ENCODE measurements around the gene MED22. TPM values are rescaled to one million over a fixed set of nuclear protein-coding genes. Genes with fewer than 3 reads are reported as not detected.
"Not testable (repeated sequence)": the region's sequence is repeated elsewhere in the genome, so short reads cannot be mapped to it uniquely, and the experiment has no call there.

Gene MED22
- total RNA-seq, 2 experiments from 2014 or later, result 42.5 to 43.3 TPM

DNA sequence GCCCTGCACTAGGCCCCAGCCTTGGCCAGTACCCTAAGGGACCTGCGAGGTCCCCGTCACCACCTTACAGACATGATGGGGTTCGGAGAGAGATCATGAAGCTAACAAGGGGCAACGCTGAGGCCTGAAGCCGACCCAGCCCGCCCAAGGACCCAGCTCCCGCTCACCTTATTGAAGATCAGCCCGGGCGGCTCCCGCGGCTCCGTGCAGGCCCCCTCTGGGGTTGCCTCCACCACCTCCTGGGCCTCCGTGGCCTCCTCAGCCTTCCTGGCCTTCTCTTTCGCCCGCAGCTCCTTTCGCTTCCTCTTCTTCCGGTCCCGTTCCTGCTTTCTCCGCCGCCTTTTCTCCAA is 15.6 kb downstream of the MED22 start:
- ChIA-PET POLR2A (interaction anchor here (0.5 kb wide), 1 partner anchor 42 kb away, joined by 3 read pairs; no protein-coding TSS in a partner anchor), CTCF (no interaction called here)

DNA sequence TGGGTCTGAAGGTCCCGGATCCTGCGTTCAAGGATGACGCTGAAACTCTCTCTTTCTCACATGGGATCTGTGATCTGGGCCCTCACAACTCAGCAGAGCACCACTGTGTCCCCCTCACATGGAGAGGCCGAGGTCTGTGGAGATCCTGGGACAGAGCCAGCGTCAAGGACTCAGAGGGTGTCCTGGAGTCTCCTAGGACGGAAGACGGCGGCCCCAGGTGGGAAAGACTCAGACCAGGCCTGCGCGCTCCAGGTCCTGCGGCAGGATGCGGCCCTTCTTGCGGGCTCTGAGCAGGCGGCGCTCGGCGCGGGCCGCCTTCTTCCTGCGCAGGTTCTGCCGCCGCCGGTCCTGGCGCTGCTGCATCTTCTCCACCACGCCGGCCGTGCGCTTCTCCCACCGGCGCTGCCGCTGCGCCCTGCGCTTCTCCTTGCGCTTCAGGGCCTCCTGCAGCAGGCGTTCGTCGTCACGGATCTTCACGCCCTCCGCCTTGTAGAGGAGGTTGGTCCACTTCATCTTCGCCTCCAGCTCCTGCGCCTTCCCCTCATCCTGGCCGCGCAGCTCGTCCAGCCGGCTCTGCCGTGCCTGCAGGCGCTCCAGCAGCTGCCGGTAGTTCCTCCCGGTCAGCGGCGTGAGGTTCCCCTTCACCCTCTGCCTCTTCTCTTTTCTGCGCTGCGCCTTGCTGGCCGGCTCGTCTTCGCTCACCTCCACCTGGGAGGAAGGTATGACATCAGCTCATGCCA is 16.1 kb downstream of the MED22 start:
- CTCF ChIA-PET, result interaction anchor here (2.5 kb wide), 1 partner anchor 144 kb away, joined by 8 read pairs; no protein-coding TSS in a partner anchor
- POLR2A ChIA-PET, result interaction anchor here (0.5 kb wide), 1 partner anchor 43 kb away, joined by 3 read pairs; no protein-coding TSS in a partner anchor

DNA sequence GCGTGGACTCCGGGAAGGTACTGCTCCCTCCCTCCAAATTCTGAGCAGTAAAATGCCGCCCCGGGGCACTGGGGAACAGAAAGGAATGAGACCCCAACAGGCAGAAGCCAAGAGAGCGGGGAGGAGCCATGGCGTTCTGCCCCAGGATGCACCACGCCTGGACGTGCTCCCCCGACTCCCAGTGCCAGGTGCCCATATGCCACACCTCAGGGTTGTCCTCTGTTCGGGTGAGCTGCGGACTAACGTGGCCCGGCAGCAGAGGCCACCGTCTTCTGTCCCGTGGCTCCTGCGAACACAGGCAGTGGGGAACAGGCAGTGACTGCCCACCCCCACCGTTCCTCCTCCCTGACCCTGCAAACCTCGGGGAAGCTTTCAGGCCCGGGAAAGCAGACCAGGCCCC is 16.7 kb downstream of the MED22 start:
- POLR2A ChIA-PET, result interaction anchor here (1.1 kb wide), 1 partner anchor 41 kb away, joined by 3 read pairs; no protein-coding TSS in a partner anchor
- CTCF ChIA-PET, result interaction anchor here (2.5 kb wide), 1 partner anchor 144 kb away, joined by 8 read pairs; no protein-coding TSS in a partner anchor

DNA sequence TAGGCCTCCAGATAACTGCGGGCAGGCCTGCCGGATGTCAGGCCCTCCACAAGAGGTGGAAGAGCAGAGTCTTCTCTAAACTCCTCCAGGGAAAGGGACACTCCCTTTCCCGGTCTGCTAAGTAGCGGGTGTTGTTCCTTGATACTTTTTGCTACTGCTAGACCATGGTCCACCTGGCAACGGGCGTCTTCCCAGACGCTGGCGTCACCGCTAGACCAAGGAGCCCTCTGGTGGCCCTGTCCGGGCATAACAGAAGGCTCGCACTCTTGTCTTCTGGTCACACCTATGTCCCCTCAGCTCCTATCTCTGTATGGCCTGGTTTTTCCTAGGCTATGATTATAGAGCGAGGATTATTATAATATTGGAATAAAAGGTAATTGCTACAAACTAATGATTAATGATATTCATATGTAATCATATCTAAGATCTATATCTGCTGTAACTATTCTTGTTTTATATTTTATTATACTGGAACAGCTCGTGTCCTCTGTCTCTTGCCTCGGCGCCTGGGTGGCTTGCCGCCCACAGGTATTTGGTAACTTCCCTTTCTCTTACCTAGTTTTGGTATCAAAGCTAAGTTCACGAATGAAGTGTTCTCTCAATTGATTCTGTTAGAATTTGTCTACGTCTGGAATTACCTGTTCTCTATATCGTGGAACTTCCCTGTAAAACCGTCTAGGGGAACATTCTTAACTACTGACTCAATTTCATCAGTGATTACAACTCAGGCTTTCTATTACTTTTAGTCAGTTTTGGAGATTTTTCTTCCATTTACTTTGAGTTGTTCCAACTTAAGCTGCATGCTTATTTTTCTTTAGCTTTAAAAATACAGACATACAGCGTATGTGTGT is 18.4 kb downstream of the MED22 start:
- POLR2A ChIA-PET, result not testable (repeated sequence)
- CTCF ChIA-PET, result interaction anchor here (0.8 to 2.5 kb wide), 4 partner anchors 90 to 226 kb away, joined by 3 to 8 read pairs (median 4); no protein-coding TSS in a partner anchor

DNA sequence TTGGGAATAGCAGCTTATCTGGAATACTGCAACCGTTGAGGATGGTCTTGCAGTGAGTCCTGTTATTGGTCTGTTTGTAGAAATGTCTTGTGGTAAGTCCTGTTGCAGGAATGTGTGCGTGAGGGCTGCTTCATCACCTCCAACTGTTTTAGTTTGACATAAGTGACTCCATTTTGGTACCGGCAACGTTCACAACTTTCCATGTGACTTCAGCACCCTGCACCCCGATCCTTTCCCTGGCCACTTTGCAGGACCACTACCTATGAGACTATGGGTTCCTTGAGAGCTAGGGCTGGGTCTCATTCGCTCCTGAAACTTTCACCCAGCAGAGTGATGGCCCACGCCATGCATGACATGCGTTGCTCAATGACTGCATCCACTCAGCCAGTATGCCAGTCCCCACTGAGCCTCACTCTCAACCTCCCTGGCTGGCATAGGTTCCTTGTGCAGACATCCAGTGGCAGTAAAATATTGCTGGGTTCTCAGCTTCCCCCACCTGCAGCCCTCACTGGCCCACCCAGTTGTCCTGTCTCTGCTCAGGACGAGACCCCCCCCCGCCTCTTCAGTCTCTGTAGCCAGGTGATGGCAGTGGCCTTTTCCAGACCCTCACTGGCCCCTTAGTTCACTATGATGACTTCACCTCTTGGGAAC is 20.0 kb downstream of the MED22 start:
- CTCF ChIA-PET, result no interaction called here
- POLR2A ChIA-PET, result no interaction called here

DNA sequence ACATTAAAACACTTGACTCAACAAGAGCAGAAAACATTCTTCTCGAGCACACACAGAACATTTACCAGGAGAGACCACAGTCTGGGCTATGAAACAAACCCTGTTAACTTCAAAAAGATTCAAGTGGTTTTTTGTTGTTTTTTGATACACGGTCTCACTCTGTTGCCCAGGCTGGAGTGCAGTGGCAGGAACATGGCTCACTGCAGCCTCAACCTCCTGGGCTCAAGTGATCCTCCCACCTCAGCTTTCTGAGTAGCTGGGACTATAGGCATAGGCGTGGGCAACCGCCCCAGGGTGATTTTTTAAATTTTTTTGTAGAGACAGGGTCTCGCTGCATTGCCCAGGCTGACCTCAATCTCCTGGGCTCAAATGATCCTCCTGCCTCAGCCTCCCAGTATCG is 20.9 kb downstream of the MED22 start:
- POLR2A ChIA-PET, CTCF ChIA-PET: not testable (repeated sequence)

DNA sequence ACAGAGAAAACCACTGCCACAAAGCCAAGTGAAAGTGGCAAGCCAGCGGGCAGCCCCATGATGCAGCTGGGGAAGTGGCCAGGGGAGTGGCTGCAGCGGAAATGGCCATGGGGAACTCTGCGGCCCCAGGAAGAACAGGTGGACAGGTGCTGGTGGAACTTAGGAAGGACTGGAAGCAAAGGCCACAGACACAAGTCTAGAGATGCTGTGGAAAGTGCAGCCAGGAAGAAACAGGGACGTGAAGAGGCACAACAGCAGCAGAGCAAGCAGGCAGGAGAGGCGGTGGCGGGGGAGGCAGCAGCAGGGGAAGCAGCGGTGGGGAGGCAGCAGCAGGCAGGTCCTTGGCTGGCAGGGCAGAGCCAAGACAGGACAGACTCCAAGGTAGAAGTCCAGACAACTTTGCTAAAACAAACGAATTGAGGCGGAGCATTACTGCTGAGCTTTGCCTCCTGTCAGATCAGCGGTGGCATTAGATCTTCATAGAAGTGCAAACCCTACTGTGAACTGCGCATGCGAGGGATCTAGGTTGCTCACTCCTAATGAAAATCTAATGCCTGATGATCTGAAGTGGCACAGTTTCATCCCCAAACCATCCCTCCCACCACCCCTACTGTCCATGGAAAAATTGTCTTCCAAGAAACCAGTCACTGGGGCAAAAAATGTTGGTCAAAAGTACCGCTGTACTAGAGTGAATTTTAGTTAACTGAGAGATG is 23.8 kb downstream of the MED22 start:
- POLR2A ChIA-PET, result no interaction called here
- CTCF ChIA-PET, result no interaction called here

DNA sequence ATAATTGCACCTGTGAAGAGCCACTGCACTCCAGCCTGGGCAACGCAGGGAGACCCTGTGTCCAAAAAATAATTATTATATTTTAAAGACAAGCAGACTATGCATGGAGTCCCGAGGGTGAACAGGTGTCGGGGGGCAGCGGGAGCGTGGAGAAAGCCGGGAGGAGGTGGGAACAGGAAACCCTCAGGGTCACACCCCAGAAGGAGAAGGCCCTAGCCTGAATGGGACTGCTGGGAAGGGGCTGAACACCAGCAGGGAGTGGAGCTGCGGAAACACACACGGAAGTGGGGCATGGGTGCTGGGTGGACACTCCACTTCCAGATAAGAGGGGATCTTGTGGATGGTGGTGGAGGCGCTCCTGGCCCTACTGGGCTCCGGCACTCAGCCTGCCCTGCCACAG is 24.7 kb downstream of the MED22 start:
- POLR2A ChIA-PET, result no interaction called here
- CTCF ChIA-PET, result no interaction called here

DNA sequence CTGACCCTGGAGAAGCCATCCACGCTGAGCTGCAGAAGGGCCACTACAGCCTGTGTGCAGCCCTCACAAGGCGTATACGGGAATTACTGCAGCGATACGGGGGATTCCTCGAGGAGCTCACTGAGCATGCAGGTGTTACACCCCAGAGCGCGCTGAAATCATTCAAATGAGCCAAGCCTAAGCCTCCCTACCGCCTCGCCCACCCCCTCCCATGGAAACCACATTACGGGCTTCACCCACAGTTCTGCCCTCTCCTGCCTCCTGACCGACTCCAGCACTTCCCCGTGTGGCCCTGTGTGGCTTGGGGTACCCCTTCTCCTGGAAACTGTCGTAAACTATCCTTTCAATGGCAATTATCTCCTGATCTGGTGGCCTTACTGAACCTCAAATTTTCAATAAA is 25.2 kb downstream of the MED22 start:
- POLR2A ChIA-PET, result no interaction called here
- CTCF ChIA-PET, result no interaction called here

DNA sequence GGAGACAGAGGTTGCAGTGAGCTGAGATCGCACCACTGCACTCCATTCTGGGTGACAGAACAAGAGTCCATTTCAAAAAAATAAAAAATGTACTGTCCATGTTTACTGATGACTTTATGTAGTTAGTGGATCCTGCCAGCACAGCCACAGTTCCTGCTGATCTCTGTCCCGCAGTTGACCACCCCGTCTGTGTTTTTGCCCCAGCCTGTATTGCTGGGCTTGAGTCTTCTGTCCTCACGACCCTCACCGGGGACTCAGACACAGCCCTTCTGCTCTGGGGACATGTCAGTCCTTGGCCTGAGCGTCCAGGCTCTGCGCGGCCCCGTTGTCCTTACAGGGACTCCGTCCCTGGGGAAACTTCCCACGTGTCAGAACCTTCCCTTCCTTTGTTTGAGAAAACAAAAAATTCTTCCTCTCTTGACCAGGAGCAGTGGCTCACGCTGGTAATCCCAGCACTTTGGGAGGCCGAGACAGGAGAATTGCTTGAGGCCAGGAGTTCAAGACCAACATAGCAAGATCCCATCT is 26.5 kb downstream of the MED22 start:
- ChIA-PET CTCF (no interaction called here), POLR2A (no interaction called here)

DNA sequence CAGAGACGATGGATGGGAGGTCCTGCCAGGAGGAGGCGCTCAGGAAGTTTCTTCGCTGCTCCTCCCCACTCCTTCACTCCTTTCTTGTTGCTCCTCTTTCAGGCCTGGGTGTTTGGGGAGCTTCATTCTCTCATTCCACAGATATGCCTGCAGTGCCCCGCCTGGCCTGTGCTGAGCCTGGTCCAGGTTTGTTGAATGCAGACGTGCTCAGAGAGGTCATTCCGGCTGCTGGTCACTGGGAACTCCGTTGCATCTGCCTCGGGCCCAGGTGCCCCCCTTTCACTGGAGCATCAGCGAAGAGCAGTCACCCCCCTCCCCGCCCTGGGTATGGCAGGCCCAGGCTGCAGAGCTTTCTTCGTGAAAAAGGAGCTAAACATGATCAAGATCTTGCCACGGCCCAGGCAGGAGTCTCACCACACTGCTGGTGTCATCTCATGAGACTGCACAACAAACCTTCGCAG is 27.5 kb downstream of the MED22 start:
- POLR2A ChIA-PET, result no interaction called here
- CTCF ChIA-PET, result interaction anchor here (0.6 to 0.9 kb wide), 2 partner anchors 118 to 165 kb away, joined by 3 read pairs; no protein-coding TSS in a partner anchor

DNA sequence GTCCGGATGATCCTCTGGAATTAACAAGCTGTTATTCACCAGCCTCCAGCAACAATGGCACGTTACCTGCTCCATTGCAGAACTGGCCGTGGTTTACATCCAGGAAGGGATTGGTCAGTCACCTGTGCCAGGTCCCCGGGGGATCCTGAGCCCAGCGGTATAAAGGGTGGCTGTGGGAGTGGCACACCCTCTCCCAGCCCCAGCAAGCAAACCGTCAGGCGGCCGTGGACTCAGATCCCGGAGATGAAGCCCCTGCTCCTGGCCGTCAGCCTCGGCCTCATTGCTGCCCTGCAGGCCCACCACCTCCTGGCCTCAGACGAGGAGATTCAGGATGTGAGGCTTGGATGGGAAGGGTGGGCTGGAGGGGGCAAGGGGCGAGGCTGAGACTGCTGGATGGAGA is 30.4 kb downstream of the MED22 start:
- CTCF ChIA-PET, POLR2A ChIA-PET: not testable (repeated sequence)

DNA sequence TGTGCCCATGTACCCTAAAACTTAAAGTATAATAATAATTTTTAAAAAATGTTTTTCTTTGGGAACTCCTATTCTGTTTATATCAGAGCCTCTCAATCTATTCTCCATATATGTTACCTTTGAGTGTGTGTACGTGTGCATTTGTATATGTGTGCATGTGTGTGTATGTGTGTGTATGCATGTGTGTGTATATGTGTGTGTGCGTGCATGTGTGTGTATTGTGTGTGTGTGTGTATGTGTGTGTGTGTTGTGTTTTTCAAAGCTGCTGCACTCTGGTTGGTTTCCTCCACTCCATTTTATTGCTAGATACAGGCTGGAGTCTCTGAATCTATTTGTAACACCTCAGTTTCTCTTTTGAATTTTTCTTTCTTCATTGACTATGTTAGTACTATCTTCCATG is 31.9 kb downstream of the MED22 start:
- CTCF ChIA-PET, result no interaction called here
- POLR2A ChIA-PET, result no interaction called here

DNA sequence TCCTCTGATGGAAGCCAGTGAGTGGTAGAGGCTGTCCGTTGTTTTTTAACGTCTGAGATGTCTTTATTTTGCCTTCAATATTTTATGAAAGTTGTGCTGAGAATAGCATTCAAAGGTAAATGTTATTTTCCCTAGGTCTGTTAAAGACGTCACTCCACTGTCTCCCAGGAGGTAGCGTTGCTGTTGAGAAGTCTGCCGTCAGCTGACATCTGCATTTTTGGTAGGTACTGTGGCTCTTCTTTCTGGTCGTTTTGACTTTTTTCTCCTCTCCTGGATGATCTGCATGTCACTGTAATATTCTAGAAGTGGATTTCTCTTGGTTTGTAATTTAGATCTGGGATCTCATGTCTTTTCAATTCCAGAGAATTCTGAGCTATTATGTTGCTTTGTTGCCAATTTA is 38.3 kb downstream of the MED22 start:
- ChIA-PET POLR2A (no interaction called here), CTCF (no interaction called here)

DNA sequence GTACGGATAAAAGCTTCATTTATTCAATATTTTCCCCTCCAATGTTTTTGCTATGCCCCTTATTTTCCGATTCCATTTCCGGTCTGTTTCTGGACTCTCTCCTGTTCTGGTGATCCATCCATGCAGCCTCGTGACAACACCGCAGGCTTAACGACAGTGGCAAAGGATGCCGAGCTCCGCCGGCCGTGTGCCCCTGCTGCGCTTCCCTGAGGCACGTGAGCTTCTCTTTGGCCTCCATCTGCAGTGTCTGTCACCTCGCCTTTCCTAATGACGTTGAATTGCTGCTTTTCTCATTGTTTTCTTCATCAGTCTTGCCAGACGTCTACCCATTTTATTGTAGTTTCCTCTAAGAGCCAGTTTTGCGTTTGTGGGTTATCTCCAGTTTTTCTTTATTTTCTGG is 40.6 kb downstream of the MED22 start:
- ChIA-PET POLR2A (no interaction called here), CTCF (no interaction called here)

DNA sequence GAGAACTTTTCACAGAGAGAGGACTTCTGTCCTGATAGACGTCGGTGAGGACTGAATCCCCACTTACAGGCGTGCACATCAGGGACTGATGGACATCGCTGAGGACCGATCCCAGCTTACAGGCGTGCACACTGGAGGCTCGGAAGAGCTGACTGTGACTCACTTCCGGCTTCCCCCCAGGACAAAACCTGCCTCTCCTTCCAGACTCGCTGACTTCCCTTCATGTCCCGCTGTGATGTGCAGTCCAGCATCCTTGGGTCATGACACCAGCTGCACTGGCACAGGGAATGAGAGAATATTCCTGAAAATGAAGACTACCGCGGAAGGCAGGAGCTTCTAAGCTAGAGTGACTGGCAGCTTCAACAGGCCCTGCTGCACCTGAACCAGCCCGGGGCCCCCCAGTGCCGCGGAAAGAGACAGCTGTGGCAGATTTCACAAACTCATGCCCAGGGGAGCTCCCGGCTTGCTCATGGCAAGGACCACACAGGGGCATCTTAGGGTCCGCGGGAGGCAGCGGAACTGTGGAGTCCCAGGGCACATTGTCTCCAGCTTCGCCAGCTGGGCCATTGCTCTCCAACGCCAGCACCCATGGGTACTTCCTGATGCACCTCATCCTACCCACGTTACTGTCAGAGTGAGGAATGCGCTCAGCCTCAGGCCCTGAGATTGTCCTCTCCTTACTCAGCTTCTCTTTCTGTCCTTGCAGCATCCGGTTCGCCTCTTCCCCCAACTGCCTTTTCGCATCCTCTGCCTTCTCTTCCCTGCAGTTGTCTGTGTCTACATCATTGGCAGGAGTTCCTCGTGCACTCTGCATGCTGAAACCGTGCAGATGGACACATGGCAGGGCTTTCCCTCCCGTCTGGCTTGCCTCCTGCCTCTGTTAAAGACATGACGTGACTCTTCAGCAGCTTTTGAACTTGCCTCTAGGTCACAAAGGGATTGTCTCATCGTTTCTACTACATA is 41.4 kb downstream of the MED22 start:
- POLR2A ChIA-PET, result no interaction called here
- CTCF ChIA-PET, result no interaction called here

DNA sequence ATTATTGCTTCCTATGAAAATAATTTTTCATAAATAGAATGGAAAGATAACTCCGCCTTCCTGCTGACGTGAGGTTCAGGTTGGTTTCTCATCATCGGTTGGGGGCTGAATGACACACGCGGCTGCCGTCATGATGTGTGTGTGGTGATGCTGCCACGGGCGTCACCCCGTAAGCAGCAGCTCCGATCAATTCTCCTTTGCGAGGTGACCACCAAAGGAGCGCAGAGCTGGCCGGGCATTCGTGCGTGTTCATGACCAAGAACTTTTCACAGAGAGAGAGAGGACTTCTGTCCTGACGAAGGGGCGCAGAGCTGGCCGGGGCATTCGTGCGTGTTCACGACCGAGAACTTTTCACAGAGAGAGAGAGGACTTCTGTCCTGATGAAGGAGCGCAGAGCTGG is 42.2 kb downstream of the MED22 start:
- ChIA-PET CTCF (no interaction called here), POLR2A (no interaction called here)

DNA sequence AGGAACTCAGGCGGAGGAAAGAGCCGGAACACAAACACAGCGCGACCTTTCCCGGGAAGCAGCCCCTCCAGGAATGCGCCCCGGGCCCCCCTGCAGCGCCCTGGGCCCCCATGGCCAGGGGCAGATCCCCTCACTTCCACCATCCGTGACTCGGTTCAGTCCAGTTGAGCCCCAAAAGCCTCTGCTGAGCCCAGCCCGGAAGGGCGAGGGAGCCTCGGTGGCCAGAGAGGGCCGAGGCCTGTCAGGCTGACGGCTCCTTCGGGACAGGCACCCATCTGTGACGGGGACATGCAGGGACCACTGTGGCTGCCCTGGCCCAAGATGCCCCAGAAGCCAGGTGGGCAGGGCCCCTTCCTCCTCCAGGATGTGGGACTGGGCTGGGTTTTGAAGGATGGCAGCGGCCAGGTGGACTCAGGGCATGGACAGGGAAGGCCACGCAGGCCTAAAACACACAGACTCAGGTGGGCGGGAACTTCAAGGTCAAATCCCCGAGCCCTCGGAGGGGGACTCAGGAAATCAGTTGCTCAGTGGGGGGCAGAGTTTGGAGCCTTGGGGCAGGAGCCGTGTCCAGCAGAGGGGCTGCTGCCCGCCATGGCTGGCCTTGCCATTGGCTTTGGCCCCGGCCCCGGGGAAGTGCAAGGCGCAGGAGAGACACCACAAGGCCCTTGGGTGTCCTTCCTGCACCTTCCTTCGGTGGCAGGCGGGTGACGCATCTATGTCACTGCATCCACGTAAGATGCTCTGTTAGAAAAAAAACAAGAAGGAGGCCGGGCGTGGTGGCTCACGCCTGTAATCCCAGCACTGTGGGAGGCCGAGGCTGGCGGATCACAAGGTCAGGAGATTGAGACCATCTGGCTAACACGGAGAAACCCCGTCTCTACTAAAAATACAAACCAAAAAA is 43.2 kb downstream of the MED22 start:
- CTCF ChIA-PET, result no interaction called here
- POLR2A ChIA-PET, result no interaction called here

Data from activated CD8-positive, alpha-beta memory T cell treated with anti-CD3 and anti-CD28 coated beads for 36 hours (primary cell).